ENCODE results near the gene SKP2.

Gene SKP2

GRCh38 chr5:36200513-36200912 lies 48.6 kb downstream of the SKP2 start:
- Histone ChIP-seq H3K4me1 (ENCODE audit: insufficient read depth, low read length) (no peaks in the 10 kb centered on the region), H3K9ac (ENCODE audit: low read depth, low read length) (no peak overlapping the region), H3K36me3 (ENCODE audit: insufficient read depth, low read length) (peaks cover 2% of the 10 kb centered on the region; the same call in 1 of the 2 replicates), H3K9me3 (ENCODE audit: control insufficient read depth, insufficient read depth, low read length) (no peaks in the 10 kb centered on the region)

GRCh38 chr5:36202521-36202961 lies 50.6 kb downstream of the SKP2 start:
- H3K9me3 ChIP-seq (ENCODE audit: control insufficient read depth, insufficient read depth, low read length), result no peaks in the 10 kb centered on the region
- H3K36me3 ChIP-seq (ENCODE audit: insufficient read depth, low read length), result peaks cover 2% of the 10 kb centered on the region; the same call in 1 of the 2 replicates
- H3K4me1 ChIP-seq (ENCODE audit: insufficient read depth, low read length), result no peaks in the 10 kb centered on the region
- H3K9ac ChIP-seq (ENCODE audit: low read depth, low read length), result no peak overlapping the region

GRCh38 chr5:36205329-36205728 lies 53.4 kb downstream of the SKP2 start:
- Histone ChIP-seq H3K9me3 (ENCODE audit: control insufficient read depth, insufficient read depth, low read length) (no peaks in the 10 kb centered on the region), H3K4me1 (ENCODE audit: insufficient read depth, low read length) (no peaks in the 10 kb centered on the region), H3K9ac (ENCODE audit: low read depth, low read length) (no peak overlapping the region), H3K36me3 (ENCODE audit: insufficient read depth, low read length) (peaks cover 2% of the 10 kb centered on the region; the same call in 1 of the 2 replicates)

- Histone ChIP-seq H3K36me3 (ENCODE audit: insufficient read depth, low read length) (peaks cover 2% of the 10 kb centered on the region; the same call in 1 of the 2 replicates), H3K9ac (ENCODE audit: low read depth, low read length) (no peak overlapping the region), H3K4me1 (ENCODE audit: insufficient read depth, low read length) (no peaks in the 10 kb centered on the region)
These were observed 55.0 kb downstream of the SKP2 start for GRCh38 chr5:36206913-36207312.

GRCh38 chr5:36208786-36209185 lies 56.9 kb downstream of the SKP2 start:
- Histone ChIP-seq H3K36me3 (ENCODE audit: insufficient read depth, low read length) (peaks cover 2% of the 10 kb centered on the region; the same call in 1 of the 2 replicates), H3K4me1 (ENCODE audit: insufficient read depth, low read length) (no peaks in the 10 kb centered on the region), H3K9ac (ENCODE audit: low read depth, low read length) (no peak overlapping the region), H3K9me3 (ENCODE audit: control insufficient read depth, insufficient read depth, low read length) (no peaks in the 10 kb centered on the region)

More at GRCh38 chr5:36206913-36207312, 55.0 kb downstream of the SKP2 start:
- no peaks in the 10 kb centered on the region for H3K9me3 ChIP-seq (ENCODE audit: control insufficient read depth, insufficient read depth, low read length)

GRCh38 chr5:36209664-36210063 lies 57.8 kb downstream of the SKP2 start:
- Histone ChIP-seq H3K9me3 (ENCODE audit: control insufficient read depth, insufficient read depth, low read length) (no peaks in the 10 kb centered on the region), H3K9ac (ENCODE audit: low read depth, low read length) (no peak overlapping the region), H3K36me3 (ENCODE audit: insufficient read depth, low read length) (peaks cover 2% of the 10 kb centered on the region; the same call in 1 of the 2 replicates), H3K4me1 (ENCODE audit: insufficient read depth, low read length) (no peaks in the 10 kb centered on the region)

- Histone ChIP-seq H3K36me3 (ENCODE audit: insufficient read depth, low read length) (no peaks in the 10 kb centered on the region), H3K9me3 (ENCODE audit: control insufficient read depth, insufficient read depth, low read length) (no peaks in the 10 kb centered on the region), H3K4me1 (ENCODE audit: insufficient read depth, low read length) (no peaks in the 10 kb centered on the region), H3K9ac (ENCODE audit: low read depth, low read length) (no peak overlapping the region)
These were observed 62.5 kb downstream of the SKP2 start for GRCh38 chr5:36214436-36214835.

- Histone ChIP-seq H3K36me3 (ENCODE audit: insufficient read depth, low read length) (no peaks in the 10 kb centered on the region), H3K9ac (ENCODE audit: low read depth, low read length) (no peak overlapping the region), H3K9me3 (ENCODE audit: control insufficient read depth, insufficient read depth, low read length) (no peaks in the 10 kb centered on the region), H3K4me1 (ENCODE audit: insufficient read depth, low read length) (no peaks in the 10 kb centered on the region)
These were observed 64.0 kb downstream of the SKP2 start for GRCh38 chr5:36215910-36216309.

GRCh38 chr5:36217567-36217966 lies 65.7 kb downstream of the SKP2 start:
- Histone ChIP-seq H3K9me3 (ENCODE audit: control insufficient read depth, insufficient read depth, low read length) (no peaks in the 10 kb centered on the region), H3K4me1 (ENCODE audit: insufficient read depth, low read length) (no peaks in the 10 kb centered on the region), H3K36me3 (ENCODE audit: insufficient read depth, low read length) (no peaks in the 10 kb centered on the region), H3K9ac (ENCODE audit: low read depth, low read length) (no peak overlapping the region)

- Histone ChIP-seq H3K4me1 (ENCODE audit: insufficient read depth, low read length) (no peaks in the 10 kb centered on the region), H3K36me3 (ENCODE audit: insufficient read depth, low read length) (no peaks in the 10 kb centered on the region), H3K9ac (ENCODE audit: low read depth, low read length) (no peak overlapping the region), H3K9me3 (ENCODE audit: control insufficient read depth, insufficient read depth, low read length) (no peaks in the 10 kb centered on the region)
These were observed 66.1 kb downstream of the SKP2 start for GRCh38 chr5:36217988-36218387.

- Histone ChIP-seq H3K9me3 (ENCODE audit: control insufficient read depth, insufficient read depth, low read length) (no peaks in the 10 kb centered on the region), H3K36me3 (ENCODE audit: insufficient read depth, low read length) (no peaks in the 10 kb centered on the region)
These were observed 70.7 kb downstream of the SKP2 start for GRCh38 chr5:36222620-36223019.

GRCh38 chr5:36227046-36227445 lies 75.1 kb downstream of the SKP2 start:
- no peaks in the 10 kb centered on the region for H3K36me3 ChIP-seq (ENCODE audit: insufficient read depth, low read length)
- no peak overlapping the region for H3K9ac ChIP-seq (ENCODE audit: low read depth, low read length)

More at GRCh38 chr5:36222620-36223019, 70.7 kb downstream of the SKP2 start:
- H3K9ac ChIP-seq (ENCODE audit: low read depth, low read length), result no peak overlapping the region
- H3K4me1 ChIP-seq (ENCODE audit: insufficient read depth, low read length), result no peaks in the 10 kb centered on the region

GRCh38 chr5:36228505-36228904 lies 76.6 kb downstream of the SKP2 start:
- Histone ChIP-seq H3K4me1 (ENCODE audit: insufficient read depth, low read length) (no peaks in the 10 kb centered on the region), H3K9ac (ENCODE audit: low read depth, low read length) (no peak overlapping the region), H3K36me3 (ENCODE audit: insufficient read depth, low read length) (no peaks in the 10 kb centered on the region), H3K9me3 (ENCODE audit: control insufficient read depth, insufficient read depth, low read length) (no peaks in the 10 kb centered on the region)

More at GRCh38 chr5:36227046-36227445, 75.1 kb downstream of the SKP2 start:
- Histone ChIP-seq H3K9me3 (ENCODE audit: control insufficient read depth, insufficient read depth, low read length) (no peaks in the 10 kb centered on the region), H3K4me1 (ENCODE audit: insufficient read depth, low read length) (no peaks in the 10 kb centered on the region)

GRCh38 chr5:36230151-36230790 lies 78.4 kb downstream of the SKP2 start:
- no peak overlapping the region for H3K9ac ChIP-seq (ENCODE audit: low read depth, low read length)
- H3K4me1 ChIP-seq (ENCODE audit: insufficient read depth, low read length), result no peaks in the 10 kb centered on the region
- no peaks in the 10 kb centered on the region for H3K9me3 ChIP-seq (ENCODE audit: control insufficient read depth, insufficient read depth, low read length)
- no peaks in the 10 kb centered on the region for H3K36me3 ChIP-seq (ENCODE audit: insufficient read depth, low read length)

- Histone ChIP-seq H3K9me3 (ENCODE audit: control insufficient read depth, insufficient read depth, low read length) (no peaks in the 10 kb centered on the region), H3K9ac (ENCODE audit: low read depth, low read length) (no peak overlapping the region), H3K36me3 (ENCODE audit: insufficient read depth, low read length) (no peaks in the 10 kb centered on the region), H3K4me1 (ENCODE audit: insufficient read depth, low read length) (no peaks in the 10 kb centered on the region)
These were observed 80.6 kb downstream of the SKP2 start for GRCh38 chr5:36232533-36232932.

Data from ES-I3 (cell line).